ENCODE measurements around the gene KIT. TPM values are rescaled to one million over a fixed set of nuclear protein-coding genes. Genes with fewer than 3 reads are reported as not detected.

The KIT gene
- polyA plus RNA-seq, 1 donor (not counting 4 experiments of a cell fraction or from before 2014, with no cell fraction given) = 0.01 TPM

- TF ChIP-seq CTCF (optimal IDR thresholded peaks at IDR 0.05 in 1 of 3, IDR thresholded peaks at IDR 0.05 in 1 of 3, conservative IDR thresholded peaks at IDR 0.05 in 1 of 3; ENCODE audit: extremely low read depth in 1 of 3, insufficient read depth in 2 of 3, low read length in 3 of 3) (no peak), EZH2 (IDR thresholded peaks at IDR 0.05; ENCODE audit: low read length) (no peak)
- no peaks in the 10 kb centered on the region for H3K27me3 ChIP-seq (ENCODE audit: control insufficient read depth, extremely low read depth, insufficient read depth, low read length)
- no peaks in the 10 kb centered on the region for H3K36me3 ChIP-seq (ENCODE audit: control insufficient read depth in 2 of 2, extremely low read depth in 1 of 2, insufficient read depth in 2 of 2, low read length in 2 of 2)
- H3K27ac ChIP-seq (ENCODE audit: control insufficient read depth, insufficient read depth, low read length) = no peak overlapping the region
- H3K9ac ChIP-seq (ENCODE audit: control insufficient read depth, extremely low read depth, insufficient read depth, low read length) = no peak overlapping the region
- no peaks in the 10 kb centered on the region for H3K4me1 ChIP-seq (ENCODE audit: control insufficient read depth, extremely low read depth, insufficient read depth, low read length)
- no peaks in the 10 kb centered on the region for H3K9me1 ChIP-seq (ENCODE audit: control insufficient read depth, extremely low read depth, insufficient read depth, low read length)
- no peak overlapping the region for H3K4me2 ChIP-seq (ENCODE audit: control insufficient read depth, extremely low read depth, insufficient read depth, low read depth, low read length)
- FAIRE-seq = no peak
- H3K79me2 ChIP-seq (ENCODE audit: control insufficient read depth, insufficient read depth, low read length) = no peaks in the 10 kb centered on the region
- dilution Hi-C loops (cut with MboI; ENCODE audit: extremely low pct_ligation_motif_present, low sequenced_read_pairs) = no loop called here
- no peak overlapping the region for H2AFZ ChIP-seq (ENCODE audit: control insufficient read depth, low read length)
- no peaks in the 10 kb centered on the region for H4K20me1 ChIP-seq (ENCODE audit: control insufficient read depth, extremely low read depth, insufficient read depth, low read length)
- DNase-seq (ENCODE audit: low read depth, low spot score) = no peak
- no peaks in the 10 kb centered on the region for H3K9me3 ChIP-seq (ENCODE audit: control insufficient read depth, low read depth, low read length)
- no peak overlapping the region for H3K4me3 ChIP-seq (ENCODE audit: control insufficient read depth in 2 of 3, extremely low read depth in 1 of 3, insufficient read depth in 2 of 3, low read depth in 1 of 3, low read length in 3 of 3)
Measured at GRCh38 chr4:54695337-54695736, 37.6 kb downstream of the KIT start.

GRCh38 chr4:54695788-54696187 lies 38.0 kb downstream of the KIT start:
- Histone ChIP-seq H4K20me1 (ENCODE audit: control insufficient read depth, extremely low read depth, insufficient read depth, low read length) (no peaks in the 10 kb centered on the region), H3K9ac (ENCODE audit: control insufficient read depth, extremely low read depth, insufficient read depth, low read length) (no peak overlapping the region), H3K9me3 (ENCODE audit: control insufficient read depth, low read depth, low read length) (no peaks in the 10 kb centered on the region), H2AFZ (ENCODE audit: control insufficient read depth, low read length) (no peak overlapping the region), H3K4me1 (ENCODE audit: control insufficient read depth, extremely low read depth, insufficient read depth, low read length) (no peaks in the 10 kb centered on the region), H3K27ac (ENCODE audit: control insufficient read depth, insufficient read depth, low read length) (no peak overlapping the region), H3K4me3 (ENCODE audit: control insufficient read depth in 2 of 3, extremely low read depth in 1 of 3, insufficient read depth in 2 of 3, low read depth in 1 of 3, low read length in 3 of 3) (no peak overlapping the region), H3K4me2 (ENCODE audit: control insufficient read depth, extremely low read depth, insufficient read depth, low read depth, low read length) (no peak overlapping the region), H3K9me1 (ENCODE audit: control insufficient read depth, extremely low read depth, insufficient read depth, low read length) (no peaks in the 10 kb centered on the region), H3K36me3 (ENCODE audit: control insufficient read depth in 2 of 2, extremely low read depth in 1 of 2, insufficient read depth in 2 of 2, low read length in 2 of 2) (no peaks in the 10 kb centered on the region), H3K79me2 (ENCODE audit: control insufficient read depth, insufficient read depth, low read length) (no peaks in the 10 kb centered on the region), H3K27me3 (ENCODE audit: control insufficient read depth, extremely low read depth, insufficient read depth, low read length) (no peaks in the 10 kb centered on the region)
- dilution Hi-C loops (cut with MboI; ENCODE audit: extremely low pct_ligation_motif_present, low sequenced_read_pairs) = no loop called here
- DNase-seq (ENCODE audit: low read depth, low spot score) (no peak), FAIRE-seq (no peak)
- TF ChIP-seq EZH2 (IDR thresholded peaks at IDR 0.05; ENCODE audit: low read length) = no peak
- no peak for TF ChIP-seq CTCF (optimal IDR thresholded peaks at IDR 0.05 in 1 of 3, IDR thresholded peaks at IDR 0.05 in 1 of 3, conservative IDR thresholded peaks at IDR 0.05 in 1 of 3; ENCODE audit: extremely low read depth in 1 of 3, insufficient read depth in 2 of 3, low read length in 3 of 3)

All from keratinocyte (primary cell).